ENCODE results near the gene AHCY.

The AHCY gene

DNA sequence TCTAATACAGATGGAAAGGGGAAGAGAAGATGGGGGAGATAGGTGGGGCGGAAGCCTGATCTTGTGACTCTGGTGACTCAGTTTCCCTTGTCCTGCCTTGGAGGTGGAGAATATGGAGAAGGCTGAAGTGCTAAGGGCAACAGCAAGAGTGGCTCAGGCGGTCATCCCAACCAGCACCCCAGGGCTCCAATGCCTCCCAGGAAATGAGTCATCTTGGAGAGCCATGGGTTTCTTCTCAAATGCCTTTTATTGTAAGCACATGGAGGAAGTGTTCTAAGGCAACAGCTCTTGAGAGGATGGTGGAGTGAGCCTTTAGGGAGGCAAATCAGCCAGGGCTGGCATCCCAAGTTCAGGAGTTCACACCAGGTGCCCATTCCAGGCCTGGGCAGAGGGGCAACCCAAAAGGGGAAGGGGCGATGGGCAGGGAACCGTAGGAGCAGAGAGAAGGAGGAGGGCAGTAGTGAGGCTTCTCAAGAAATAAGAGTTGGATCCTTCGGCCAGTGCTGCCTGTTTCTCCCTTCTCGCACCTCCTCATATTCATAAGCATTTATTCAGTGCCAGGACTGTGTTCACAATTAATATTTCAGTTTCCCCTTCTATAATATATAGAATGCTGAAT lies 13.2 kb upstream of the AHCY start:
- H3K36me3 Mint-ChIP-seq (ENCODE audit: insufficient read depth) = no peaks in the 10 kb centered on the region
- no peak for ATAC-seq (replicated peaks)
- no peaks in the 10 kb centered on the region for H3K9me3 Mint-ChIP-seq
- H3K27ac Mint-ChIP-seq = no peak overlapping the region
- no peak overlapping the region for H3K4me3 Mint-ChIP-seq
- H3K4me1 Mint-ChIP-seq (ENCODE audit: low read depth in 2 of 2) = peaks cover 11 to 13% of the 10 kb centered on the region in 2 donors
- DNase-seq = no peak
- H3K27me3 Mint-ChIP-seq = peaks cover 6 to 15% of the 10 kb centered on the region in 2 donors

DNA sequence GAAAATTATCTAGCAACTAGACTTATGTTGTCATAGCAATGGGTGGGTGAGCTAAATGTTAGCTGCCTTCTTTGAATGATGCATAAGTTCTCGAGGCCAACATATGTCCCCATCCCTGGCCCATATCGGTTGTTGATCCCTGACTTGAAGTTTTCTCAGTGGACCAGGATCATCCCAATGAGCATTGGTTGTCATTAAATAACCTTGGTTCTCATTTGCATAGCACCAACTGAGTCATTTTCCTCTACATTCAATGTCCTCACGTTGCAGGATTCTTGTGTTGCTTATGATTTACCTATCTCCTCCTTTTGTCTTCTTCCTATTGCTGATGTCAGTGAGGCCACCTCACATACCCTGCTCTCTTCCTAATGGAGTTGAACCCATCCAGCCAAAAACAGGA lies 12.1 kb upstream of the AHCY start:
- Mint-ChIP-seq H3K27me3 (peaks cover 6 to 23% of the 10 kb centered on the region in 2 donors), H3K9me3 (no peaks in the 10 kb centered on the region), H3K27ac (no peak overlapping the region), H3K36me3 (ENCODE audit: insufficient read depth) (no peaks in the 10 kb centered on the region), H3K4me3 (no peak overlapping the region), H3K4me1 (ENCODE audit: low read depth in 2 of 2) (peaks cover 11 to 13% of the 10 kb centered on the region in 2 donors)
- ATAC-seq (replicated peaks) (no peak), DNase-seq (no peak)

DNA sequence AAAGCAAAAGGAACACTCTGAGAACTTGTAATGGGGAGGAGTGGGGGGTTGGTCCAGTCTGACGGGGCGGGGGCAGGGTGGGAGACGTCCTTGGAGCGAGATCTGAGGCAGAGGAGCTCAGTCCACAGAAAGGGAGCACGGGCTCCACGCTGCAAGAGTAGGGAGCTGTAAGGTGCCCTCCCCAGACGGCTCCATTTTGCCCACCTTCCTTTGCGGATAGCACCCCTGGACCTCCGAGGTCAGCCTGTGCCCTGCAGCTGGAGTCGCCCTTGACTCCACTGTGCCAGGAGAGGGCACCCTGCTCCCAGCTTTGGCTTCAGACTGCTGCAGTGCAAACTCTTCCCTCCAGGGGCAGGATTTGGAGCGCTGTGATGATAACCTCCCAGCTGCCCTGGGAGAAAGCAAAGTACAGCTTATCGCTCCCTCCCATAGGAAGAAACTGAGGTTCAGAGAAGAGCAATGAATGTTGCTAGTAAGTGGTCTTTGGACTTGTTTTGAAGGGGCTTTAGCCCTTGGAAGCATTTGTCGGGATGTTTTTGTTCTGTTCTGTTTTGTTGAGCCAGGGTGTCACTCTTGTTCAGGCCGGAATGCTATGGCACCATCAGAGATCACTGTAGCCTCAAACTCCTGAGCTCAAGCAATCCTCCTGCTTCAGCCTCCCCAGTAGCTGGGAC lies 9.5 kb upstream of the AHCY start:
- H3K36me3 Mint-ChIP-seq (ENCODE audit: insufficient read depth) = no peaks in the 10 kb centered on the region
- H3K27me3 Mint-ChIP-seq = peaks cover 6 to 23% of the 10 kb centered on the region in 2 donors
- no peaks in the 10 kb centered on the region for H3K9me3 Mint-ChIP-seq
- peaks cover 10 to 11% of the 10 kb centered on the region in 2 donors for H3K4me1 Mint-ChIP-seq (ENCODE audit: low read depth in 2 of 2)
- ATAC-seq (replicated peaks) = peak; percentile 100
- H3K4me3 Mint-ChIP-seq = peak overlapping the region; percentile 6 to 46
- peak; percentile 87 to 94 (median 89) for DNase-seq
- no peak overlapping the region for H3K27ac Mint-ChIP-seq

DNA sequence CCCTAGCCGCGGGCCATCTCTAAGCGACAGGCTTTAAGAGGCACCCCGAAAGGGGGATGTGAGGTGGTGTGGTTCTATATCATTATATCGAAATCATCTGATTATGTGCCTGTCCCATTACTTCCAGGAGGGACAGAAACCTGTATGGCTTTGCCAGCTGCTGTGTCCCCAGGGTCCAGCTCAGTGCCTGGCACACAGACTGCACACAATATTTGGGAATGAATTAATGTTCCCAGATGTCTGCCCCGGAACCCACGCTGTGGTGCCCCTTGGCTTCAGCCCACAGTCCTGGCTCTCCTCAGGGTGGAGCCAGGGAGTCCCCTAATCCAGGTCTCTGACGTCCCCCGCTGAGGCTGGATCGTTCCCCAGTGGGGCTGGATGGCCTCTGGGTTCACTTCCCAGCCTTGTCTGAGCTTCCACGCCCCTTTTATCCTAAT lies 8.9 kb upstream of the AHCY start:
- H3K27me3 Mint-ChIP-seq = peaks cover 6 to 23% of the 10 kb centered on the region in 2 donors
- peak overlapping the region in 1 of 2 donors; percentile 71 for H3K27ac Mint-ChIP-seq
- H3K9me3 Mint-ChIP-seq = no peaks in the 10 kb centered on the region
- no peaks in the 10 kb centered on the region for H3K36me3 Mint-ChIP-seq (ENCODE audit: insufficient read depth)
- H3K4me1 Mint-ChIP-seq (ENCODE audit: low read depth in 2 of 2) = peaks cover 10 to 11% of the 10 kb centered on the region in 2 donors
- DNase-seq (no peak), ATAC-seq (replicated peaks) (no peak)
- H3K4me3 Mint-ChIP-seq = no peak overlapping the region

DNA sequence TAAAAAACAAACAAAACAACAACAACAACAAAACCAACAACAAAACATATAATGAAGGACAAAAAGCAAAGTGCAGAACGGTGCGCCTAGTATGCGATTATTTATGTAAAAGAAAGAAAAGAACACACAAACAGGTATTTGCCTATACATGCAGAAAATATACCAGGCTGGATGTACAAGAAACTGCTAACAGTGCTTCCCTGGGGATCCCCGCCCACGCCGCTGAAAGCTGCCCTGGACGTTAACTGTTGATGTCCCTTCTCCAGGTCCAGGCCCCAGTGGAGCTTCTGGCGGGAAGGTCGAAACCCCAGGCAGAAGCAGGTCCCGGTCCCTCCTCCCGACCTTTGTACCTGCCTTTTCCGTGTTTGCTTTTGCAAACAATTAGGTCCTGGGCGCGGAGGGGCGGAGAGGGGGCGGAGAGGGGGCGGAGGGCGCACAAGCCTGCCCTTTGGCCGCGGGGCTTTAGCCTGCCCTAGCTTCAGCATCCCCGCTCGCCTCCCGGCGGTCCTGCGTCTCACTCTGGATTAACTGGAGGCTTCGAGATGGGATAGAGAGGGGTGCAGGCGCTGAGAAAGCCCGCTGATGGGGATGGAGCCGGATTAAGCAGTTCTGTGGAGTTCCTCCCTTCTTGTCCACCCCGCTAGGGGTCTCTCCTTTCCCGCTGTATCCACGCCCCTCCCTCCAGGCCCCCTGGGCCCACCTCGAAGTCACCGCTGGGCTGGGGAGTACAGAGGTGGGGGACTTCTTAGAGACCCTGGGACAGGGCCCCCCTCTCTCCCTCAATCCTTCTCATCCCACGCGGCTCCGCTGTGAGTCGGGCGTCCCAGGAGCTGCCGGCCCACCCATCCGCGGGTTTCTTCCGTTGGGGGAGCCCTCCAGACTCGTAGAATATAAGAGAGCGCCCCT lies 8.2 kb upstream of the AHCY start:
- H3K27ac Mint-ChIP-seq = peak overlapping the region in 1 of 2 donors; percentile 71
- peaks cover 10 to 11% of the 10 kb centered on the region in 2 donors for H3K4me1 Mint-ChIP-seq (ENCODE audit: low read depth in 2 of 2)
- peaks cover 6 to 23% of the 10 kb centered on the region in 2 donors for H3K27me3 Mint-ChIP-seq
- H3K4me3 Mint-ChIP-seq = peak overlapping the region in 1 of 2 donors; percentile 24
- DNase-seq (no peak), ATAC-seq (replicated peaks) (no peak)
- no peaks in the 10 kb centered on the region for H3K9me3 Mint-ChIP-seq
- no peaks in the 10 kb centered on the region for H3K36me3 Mint-ChIP-seq (ENCODE audit: insufficient read depth)

DNA sequence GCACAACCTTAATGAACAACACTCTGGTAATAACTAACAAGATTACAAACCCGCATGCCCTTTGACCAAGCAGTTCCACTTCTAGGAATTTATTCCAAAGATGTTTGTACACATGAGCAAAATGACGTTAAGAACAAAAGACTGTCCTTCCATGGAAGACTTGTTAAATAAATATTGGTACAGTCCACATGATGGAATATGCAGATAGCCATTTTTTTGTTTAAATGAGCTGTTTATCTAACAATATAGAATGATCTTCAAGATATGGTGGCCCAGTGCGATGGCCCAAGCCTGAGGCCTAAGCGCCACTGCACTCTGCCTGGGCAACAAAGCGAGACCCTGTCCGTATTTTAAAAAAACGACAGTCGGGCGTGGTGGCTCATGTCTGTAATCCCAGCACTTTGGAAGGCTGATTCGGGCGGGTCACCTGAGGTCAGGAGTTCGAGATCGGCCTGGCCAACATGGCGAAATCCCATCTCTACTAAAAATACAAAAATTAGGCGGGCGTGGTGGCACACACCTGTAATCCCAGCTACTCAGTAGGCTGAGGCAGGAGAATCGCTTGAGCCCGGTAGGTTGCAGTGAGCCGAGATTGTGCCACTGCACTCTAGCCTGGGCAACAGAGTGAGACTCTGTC lies 7.4 kb upstream of the AHCY start:
- Mint-ChIP-seq H3K27ac (no peak overlapping the region), H3K4me1 (ENCODE audit: low read depth in 2 of 2) (peaks cover 10 to 11% of the 10 kb centered on the region in 2 donors), H3K36me3 (ENCODE audit: insufficient read depth) (no peaks in the 10 kb centered on the region), H3K4me3 (peak overlapping the region in 1 of 2 donors; percentile 24), H3K27me3 (peaks cover 6 to 23% of the 10 kb centered on the region in 2 donors), H3K9me3 (no peaks in the 10 kb centered on the region)
- DNase-seq (no peak), ATAC-seq (replicated peaks) (no peak)

DNA sequence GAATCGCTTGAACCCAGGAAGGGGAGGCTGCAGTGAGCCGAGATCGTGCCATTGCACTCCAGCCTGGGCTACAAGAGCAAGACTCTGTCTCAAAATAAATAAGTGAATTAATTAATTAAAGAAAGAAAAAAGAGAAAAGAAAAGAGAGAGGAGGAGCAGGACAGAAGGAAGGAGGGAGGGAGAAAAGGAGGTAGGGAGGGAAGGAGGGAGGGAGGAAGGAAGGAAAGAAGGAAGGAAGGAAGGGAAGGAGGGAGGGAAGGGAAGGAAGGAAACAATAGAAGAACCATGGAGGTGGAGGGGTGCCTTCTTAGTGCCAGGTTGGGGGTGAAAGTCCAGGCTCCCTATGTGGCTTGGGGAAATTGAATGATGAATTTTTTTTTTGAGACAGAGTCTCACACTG lies 6.5 kb upstream of the AHCY start:
- Mint-ChIP-seq H3K36me3 (ENCODE audit: insufficient read depth) (no peaks in the 10 kb centered on the region), H3K27me3 (peaks cover 6 to 23% of the 10 kb centered on the region in 2 donors), H3K27ac (no peak overlapping the region), H3K9me3 (no peaks in the 10 kb centered on the region), H3K4me3 (no peak overlapping the region), H3K4me1 (ENCODE audit: low read depth in 2 of 2) (peaks cover 10 to 11% of the 10 kb centered on the region in 2 donors)
- DNase-seq = no peak
- ATAC-seq (replicated peaks) = no peak

DNA sequence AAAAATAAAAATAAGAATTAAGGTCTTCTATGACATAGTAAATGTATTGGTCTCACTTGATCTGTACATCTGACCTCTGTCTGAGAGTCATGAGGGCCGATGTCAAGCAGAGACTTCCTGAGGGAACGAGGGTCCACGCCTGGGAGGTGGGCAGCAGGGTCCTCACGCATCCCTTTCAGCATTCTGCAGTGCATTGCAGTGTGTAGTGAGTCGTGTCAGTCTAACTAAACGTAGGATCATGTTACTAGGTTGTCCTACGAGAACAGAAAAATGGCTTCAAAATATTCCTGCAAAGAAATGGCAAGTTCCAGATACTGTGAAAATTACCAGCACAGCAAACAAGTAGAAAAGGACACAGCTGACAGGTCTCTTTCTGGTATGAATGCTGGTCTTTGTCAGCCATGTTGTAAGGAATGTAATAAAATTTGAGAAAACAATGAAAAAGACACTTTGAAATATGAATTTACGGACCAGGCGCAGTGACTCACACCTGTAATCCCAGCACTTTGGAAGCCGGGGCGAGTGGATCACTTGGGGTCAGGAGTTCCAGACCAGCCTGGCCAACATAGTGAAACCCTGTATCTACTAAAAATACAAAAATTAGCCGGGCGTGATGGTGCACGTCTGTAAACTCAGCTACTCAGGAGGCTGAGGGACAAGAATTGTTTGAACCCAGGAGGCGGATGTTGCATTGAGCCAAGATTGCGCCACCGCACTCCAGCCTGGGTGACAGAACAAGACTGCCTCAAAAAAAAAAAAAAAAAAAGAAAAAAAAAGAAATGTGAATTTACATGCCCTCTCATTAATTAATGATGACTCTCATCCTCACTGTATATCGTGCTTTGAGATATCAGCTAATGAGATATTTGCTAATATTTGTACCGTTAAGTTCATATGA lies 2.4 kb upstream of the AHCY start:
- no peak for ATAC-seq (replicated peaks)
- H3K27me3 Mint-ChIP-seq = peaks cover 0 to 1% of the 10 kb centered on the region in 2 donors
- DNase-seq = no peak
- H3K27ac Mint-ChIP-seq = no peak overlapping the region
- H3K36me3 Mint-ChIP-seq (ENCODE audit: insufficient read depth) = no peaks in the 10 kb centered on the region
- peaks cover 6 to 10% of the 10 kb centered on the region in 2 donors for H3K4me1 Mint-ChIP-seq (ENCODE audit: low read depth in 2 of 2)
- no peak overlapping the region for H3K4me3 Mint-ChIP-seq
- H3K9me3 Mint-ChIP-seq = no peaks in the 10 kb centered on the region

DNA sequence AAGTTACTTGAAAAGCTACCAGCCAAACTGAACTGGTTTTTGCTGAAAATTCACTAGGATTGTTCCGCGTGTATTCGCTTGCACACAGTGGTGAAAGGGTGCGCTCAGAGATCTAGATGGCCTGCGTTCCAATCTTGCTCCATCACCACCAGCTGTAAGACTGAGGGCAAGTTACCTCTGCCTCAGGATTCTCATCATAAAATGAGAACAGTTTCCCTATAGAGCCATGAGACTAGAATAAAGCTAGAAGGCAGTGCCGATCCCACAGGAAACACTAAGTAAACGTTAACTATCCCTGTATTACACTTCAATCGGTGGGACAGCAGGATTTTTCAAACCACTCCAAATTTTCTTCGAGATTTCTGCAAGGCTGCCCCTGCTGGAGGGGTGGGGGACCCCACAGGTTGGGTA lies 838 bp downstream of the AHCY start:
- Mint-ChIP-seq H3K27ac (peak overlapping the region; percentile 89 to 93), H3K4me3 (peak overlapping the region; percentile 86 to 91), H3K36me3 (ENCODE audit: insufficient read depth) (no peaks in the 10 kb centered on the region), H3K9me3 (no peaks in the 10 kb centered on the region), H3K4me1 (ENCODE audit: low read depth in 2 of 2) (peaks cover 6 to 10% of the 10 kb centered on the region in 2 donors), H3K27me3 (no peaks in the 10 kb centered on the region)
- ATAC-seq (replicated peaks) (no peak), DNase-seq (no peak)

DNA sequence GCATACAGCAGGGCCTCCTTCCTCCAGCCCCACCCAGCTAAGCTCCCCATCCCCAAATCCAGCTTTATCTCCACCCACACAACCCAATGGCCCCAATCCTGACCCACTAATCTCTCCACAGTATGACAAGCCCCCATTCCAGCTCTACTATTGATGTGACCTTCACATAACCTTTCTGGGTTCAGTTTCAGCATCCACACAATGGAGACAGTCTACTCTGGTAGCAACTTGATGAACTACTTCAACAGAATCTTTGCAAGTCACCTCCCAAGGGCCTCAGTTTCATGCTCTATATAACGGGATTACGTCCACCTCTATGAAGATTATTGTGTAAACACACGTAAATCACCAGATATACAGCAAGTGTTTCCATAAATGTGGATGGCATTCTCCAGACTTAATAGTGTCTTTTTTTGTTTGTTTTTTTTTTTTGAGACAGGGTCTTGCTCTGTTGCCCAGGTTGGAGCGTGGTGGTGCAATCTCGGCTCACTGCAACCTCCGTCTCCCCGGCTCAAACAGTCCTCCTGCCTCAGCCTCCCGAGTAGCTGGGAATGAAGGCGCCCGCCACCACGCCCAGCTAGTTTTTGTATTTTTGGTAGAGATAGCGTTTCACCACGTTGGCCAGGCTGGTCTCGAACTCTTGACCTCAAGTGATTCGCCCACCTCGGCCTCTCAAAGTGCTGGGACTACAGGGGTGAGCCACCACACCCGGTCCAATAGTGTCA lies 1.4 kb downstream of the AHCY start:
- Mint-ChIP-seq H3K27me3 (no peaks in the 10 kb centered on the region), H3K27ac (peak overlapping the region in 1 of 2 donors; percentile 89), H3K4me1 (ENCODE audit: low read depth in 2 of 2) (peaks cover 6 to 10% of the 10 kb centered on the region in 2 donors), H3K4me3 (peak overlapping the region; percentile 86 to 91), H3K36me3 (ENCODE audit: insufficient read depth) (no peaks in the 10 kb centered on the region), H3K9me3 (no peaks in the 10 kb centered on the region)
- no peak for DNase-seq
- no peak for ATAC-seq (replicated peaks)

DNA sequence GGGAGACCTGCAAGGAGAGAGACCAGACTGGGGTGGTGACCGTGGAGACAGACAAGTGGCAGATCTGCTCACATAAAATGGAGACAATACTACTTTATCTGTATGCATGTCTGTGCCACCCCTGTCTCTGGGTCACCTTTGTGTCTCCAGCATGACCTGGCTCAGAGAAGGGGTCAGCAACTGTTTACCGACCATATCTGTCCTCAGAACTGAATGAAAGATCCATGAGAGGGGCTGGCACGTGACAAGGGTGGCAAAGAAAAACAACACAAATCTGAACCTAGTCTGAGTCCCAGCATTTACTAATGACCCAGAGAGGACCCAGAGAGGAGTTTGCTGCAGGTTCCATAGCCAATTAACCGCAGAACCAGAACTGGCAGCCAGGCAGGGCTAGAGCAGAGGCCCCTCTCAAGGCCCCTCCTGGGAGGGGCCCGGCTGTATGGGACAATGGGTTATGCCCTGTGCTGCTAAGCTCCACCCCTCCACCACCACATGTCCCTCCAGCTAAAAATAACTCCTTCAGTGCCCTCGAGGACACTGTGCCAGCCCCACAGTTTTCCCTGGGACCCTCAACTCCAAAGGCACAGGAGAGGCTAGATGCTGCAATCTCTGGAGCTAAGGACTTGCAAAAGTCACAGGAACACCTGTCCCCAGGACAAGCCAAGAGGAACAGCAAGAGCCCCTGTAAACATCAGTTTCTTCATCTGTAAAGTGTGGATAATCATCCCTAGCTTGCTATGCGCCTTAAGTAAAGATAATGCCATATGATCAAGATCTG lies 2.2 kb downstream of the AHCY start:
- no peaks in the 10 kb centered on the region for H3K9me3 Mint-ChIP-seq
- H3K4me1 Mint-ChIP-seq (ENCODE audit: low read depth in 2 of 2) = peaks cover 6 to 10% of the 10 kb centered on the region in 2 donors
- DNase-seq (no peak), ATAC-seq (replicated peaks) (no peak)
- H3K36me3 Mint-ChIP-seq (ENCODE audit: insufficient read depth) = no peaks in the 10 kb centered on the region
- no peak overlapping the region for H3K27ac Mint-ChIP-seq
- peak overlapping the region in 1 of 2 donors; percentile 91 for H3K4me3 Mint-ChIP-seq
- no peaks in the 10 kb centered on the region for H3K27me3 Mint-ChIP-seq
